Activated naive CD4-positive, alpha-beta T cell treated with anti-CD3 and anti-CD28 coated beads, Interleukin-2, amount 50 U/mL, for 24 hours (primary cell): ENCODE data around the gene SLC37A1.

Experiments used
- H3K27ac Mint-ChIP-seq: one replicate; pipeline ENCODE4 v1.8.0; 2021; ENCODE audit warnings: mild to moderate bottlenecking, mixed read lengths
- H3K27me3 Mint-ChIP-seq: one replicate; pipeline ENCODE4 v1.8.0; 2021; ENCODE audit warnings: mixed read lengths
- H3K36me3 Mint-ChIP-seq: one replicate; pipeline ENCODE4 v1.8.0; 2021; ENCODE audit warnings: mixed read lengths
- H3K4me1 Mint-ChIP-seq: one replicate; pipeline ENCODE4 v1.8.0; 2021; ENCODE audit warnings: mixed read lengths
- H3K4me3 Mint-ChIP-seq: one replicate; pipeline ENCODE4 v1.8.0; 2021; ENCODE audit warnings: mild to moderate bottlenecking, mixed read lengths
- H3K9me3 Mint-ChIP-seq: one replicate; pipeline ENCODE4 v1.8.0; 2021; ENCODE audit warnings: mixed read lengths

SLC37A1 gene

DNA sequence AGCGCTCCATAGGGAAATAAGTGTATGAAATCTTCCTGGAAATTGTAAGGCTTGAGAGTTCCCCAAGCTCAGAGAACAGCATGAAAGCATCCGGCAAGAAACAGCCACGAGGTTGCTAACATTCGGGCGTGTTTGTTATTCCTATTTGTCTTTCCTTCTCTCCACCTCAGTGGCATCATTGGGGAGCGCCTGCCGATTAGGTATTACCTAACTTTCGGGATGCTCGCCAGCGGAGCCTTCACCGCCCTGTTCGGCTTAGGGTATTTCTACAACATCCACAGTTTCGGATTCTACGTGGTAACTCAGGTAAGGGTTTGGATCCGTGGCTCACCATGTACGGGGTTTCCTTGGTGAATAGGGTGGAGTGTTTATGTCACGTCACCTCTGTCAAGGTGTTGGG lies 25.7 kb downstream of the SLC37A1 start:
- Mint-ChIP-seq H3K4me3 (no peak overlapping the region), H3K27me3 (no peaks in the 10 kb centered on the region), H3K9me3 (no peaks in the 10 kb centered on the region), H3K36me3 (peaks cover 10% of the 10 kb centered on the region), H3K27ac (no peak overlapping the region), H3K4me1 (peaks cover 7% of the 10 kb centered on the region)

DNA sequence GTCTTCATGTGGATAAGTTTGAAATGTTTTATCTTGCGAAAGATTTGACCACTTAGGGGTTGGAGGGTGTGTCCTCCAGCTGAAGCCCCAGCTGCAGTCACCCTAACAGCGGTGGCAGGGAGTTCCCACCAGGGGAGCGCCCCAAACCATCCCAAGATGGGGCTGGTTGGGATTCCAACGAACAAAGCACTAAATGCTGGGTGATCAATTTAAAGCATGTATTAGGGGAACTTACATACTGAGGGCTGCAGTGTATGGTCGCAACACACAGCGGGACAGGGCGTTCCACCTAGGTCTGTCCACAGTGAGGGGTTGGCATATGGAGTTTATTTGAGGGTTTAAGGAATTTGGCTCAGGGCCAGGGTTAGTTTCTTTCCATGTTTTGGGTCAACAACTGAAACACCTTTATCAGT lies 26.3 kb downstream of the SLC37A1 start:
- Mint-ChIP-seq H3K4me1 (peaks cover under 1% of the 10 kb centered on the region), H3K27ac (no peak overlapping the region), H3K9me3 (no peaks in the 10 kb centered on the region), H3K4me3 (no peak overlapping the region), H3K27me3 (no peaks in the 10 kb centered on the region), H3K36me3 (peaks cover 10% of the 10 kb centered on the region)

GRCh38 chr21:42540396-42540795 lies 26.7 kb downstream of the SLC37A1 start:
- no peaks in the 10 kb centered on the region for H3K27me3 Mint-ChIP-seq

DNA sequence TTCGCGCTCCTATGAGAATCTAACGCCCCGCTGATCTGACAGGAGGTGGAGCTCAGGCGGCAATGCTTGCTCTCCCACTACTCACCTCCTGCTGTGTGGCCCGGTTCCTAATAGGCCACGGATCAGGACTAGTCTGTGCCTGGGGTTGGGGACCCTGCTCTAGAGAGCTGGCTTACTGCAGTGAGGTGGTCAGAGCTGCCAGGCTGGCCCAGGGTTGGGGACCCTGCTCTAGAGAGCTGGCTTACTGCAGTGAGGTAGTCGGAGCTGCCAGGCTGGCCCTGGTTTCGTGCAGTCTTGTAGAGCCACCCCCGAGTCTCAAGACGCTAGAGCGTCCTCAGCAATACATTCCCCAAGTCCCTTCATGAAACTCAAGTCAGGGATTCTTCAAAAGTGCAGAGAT lies 27.5 kb downstream of the SLC37A1 start:
- no peaks in the 10 kb centered on the region for H3K9me3 Mint-ChIP-seq
- H3K36me3 Mint-ChIP-seq = peaks cover 10% of the 10 kb centered on the region
- H3K4me3 Mint-ChIP-seq = no peak overlapping the region
- H3K27me3 Mint-ChIP-seq = no peaks in the 10 kb centered on the region
- H3K4me1 Mint-ChIP-seq = no peaks in the 10 kb centered on the region
- no peak overlapping the region for H3K27ac Mint-ChIP-seq

More at GRCh38 chr21:42540396-42540795, 26.7 kb downstream of the SLC37A1 start:
- H3K9me3 Mint-ChIP-seq = no peaks in the 10 kb centered on the region
- no peak overlapping the region for H3K4me3 Mint-ChIP-seq
- H3K27ac Mint-ChIP-seq = no peak overlapping the region
- peaks cover 10% of the 10 kb centered on the region for H3K36me3 Mint-ChIP-seq
- no peaks in the 10 kb centered on the region for H3K4me1 Mint-ChIP-seq

GRCh38 chr21:42541618-42542017 lies 28.0 kb downstream of the SLC37A1 start:
- Mint-ChIP-seq H3K9me3 (no peaks in the 10 kb centered on the region), H3K27ac (no peak overlapping the region), H3K4me3 (no peak overlapping the region), H3K27me3 (no peaks in the 10 kb centered on the region), H3K4me1 (no peaks in the 10 kb centered on the region), H3K36me3 (peaks cover 13% of the 10 kb centered on the region)

GRCh38 chr21:42542196-42542595 lies 28.5 kb downstream of the SLC37A1 start:
- Mint-ChIP-seq H3K9me3 (no peaks in the 10 kb centered on the region), H3K4me1 (no peaks in the 10 kb centered on the region), H3K27ac (no peak overlapping the region), H3K27me3 (no peaks in the 10 kb centered on the region), H3K36me3 (peaks cover 13% of the 10 kb centered on the region), H3K4me3 (no peak overlapping the region)

GRCh38 chr21:42542596-42542995 lies 28.9 kb downstream of the SLC37A1 start:
- peaks cover 13% of the 10 kb centered on the region for H3K36me3 Mint-ChIP-seq
- H3K4me1 Mint-ChIP-seq = no peaks in the 10 kb centered on the region
- H3K27ac Mint-ChIP-seq = no peak overlapping the region
- no peaks in the 10 kb centered on the region for H3K9me3 Mint-ChIP-seq
- no peak overlapping the region for H3K4me3 Mint-ChIP-seq
- H3K27me3 Mint-ChIP-seq = no peaks in the 10 kb centered on the region

DNA sequence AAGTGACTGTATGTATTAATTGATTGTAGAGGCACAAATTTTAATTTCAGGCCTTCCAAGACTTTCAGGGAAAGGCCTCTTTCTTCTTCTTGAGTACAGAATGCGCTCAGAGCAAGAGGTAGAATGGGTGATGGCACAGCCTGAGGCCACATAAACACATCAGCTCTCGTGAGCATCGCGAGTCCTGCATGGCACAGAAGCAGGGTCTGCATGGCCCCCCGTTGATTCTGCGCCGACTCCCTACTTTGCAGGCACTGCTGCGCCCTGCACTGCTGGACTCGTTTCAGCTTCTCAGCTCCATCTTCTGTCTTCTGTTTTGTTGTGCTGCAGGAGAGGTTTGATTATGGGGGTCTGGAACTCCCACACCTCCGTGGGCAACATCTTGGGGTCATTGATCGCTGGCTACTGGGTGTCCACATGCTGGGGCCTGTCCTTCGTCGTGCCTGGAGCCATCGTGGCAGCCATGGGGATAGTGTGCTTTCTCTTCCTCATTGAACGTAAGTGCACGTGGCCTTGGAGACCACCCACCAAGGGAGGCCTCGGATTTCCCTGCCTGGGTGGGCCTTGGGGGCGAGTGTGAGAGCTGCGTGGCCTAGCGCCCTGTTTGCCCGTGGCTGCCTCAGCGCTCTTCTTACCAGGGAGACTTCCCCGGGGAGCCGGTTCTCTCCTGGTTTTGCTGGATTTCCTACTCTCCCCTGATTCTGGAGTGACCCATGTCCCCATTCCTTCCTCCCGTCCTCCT lies 29.6 kb downstream of the SLC37A1 start:
- Mint-ChIP-seq H3K27me3 (no peaks in the 10 kb centered on the region), H3K27ac (no peak overlapping the region), H3K36me3 (peaks cover 16% of the 10 kb centered on the region), H3K4me1 (no peaks in the 10 kb centered on the region), H3K9me3 (no peaks in the 10 kb centered on the region), H3K4me3 (no peak overlapping the region)

DNA sequence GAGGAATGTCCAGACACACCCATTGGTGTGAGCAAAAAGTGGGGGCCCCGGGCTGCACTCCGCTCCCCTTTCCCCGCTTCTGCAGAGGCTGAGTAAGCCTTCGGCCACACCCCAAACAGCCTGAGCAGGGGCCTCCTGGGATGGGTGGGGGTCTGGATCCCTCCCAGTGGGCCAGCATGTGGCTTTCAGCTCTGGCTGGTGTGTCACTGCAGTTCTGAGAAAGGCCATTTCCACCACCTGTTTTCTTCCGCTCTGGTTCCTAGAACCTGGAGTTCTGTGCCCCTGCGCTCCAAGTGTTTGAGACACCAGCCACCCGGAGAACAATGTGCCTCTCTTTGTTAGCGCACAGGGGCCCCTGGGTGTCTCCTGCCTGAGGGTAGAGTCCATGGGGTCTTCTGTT lies 30.9 kb downstream of the SLC37A1 start:
- H3K4me3 Mint-ChIP-seq = no peak overlapping the region
- no peaks in the 10 kb centered on the region for H3K4me1 Mint-ChIP-seq
- no peaks in the 10 kb centered on the region for H3K27me3 Mint-ChIP-seq
- H3K27ac Mint-ChIP-seq = no peak overlapping the region
- H3K9me3 Mint-ChIP-seq = no peaks in the 10 kb centered on the region
- peaks cover 20% of the 10 kb centered on the region for H3K36me3 Mint-ChIP-seq

GRCh38 chr21:42545317-42545716 lies 31.7 kb downstream of the SLC37A1 start:
- H3K9me3 Mint-ChIP-seq = no peaks in the 10 kb centered on the region
- H3K36me3 Mint-ChIP-seq = peaks cover 21% of the 10 kb centered on the region
- H3K27me3 Mint-ChIP-seq = no peaks in the 10 kb centered on the region
- H3K4me1 Mint-ChIP-seq = no peaks in the 10 kb centered on the region
- no peak overlapping the region for H3K4me3 Mint-ChIP-seq
- no peak overlapping the region for H3K27ac Mint-ChIP-seq

DNA sequence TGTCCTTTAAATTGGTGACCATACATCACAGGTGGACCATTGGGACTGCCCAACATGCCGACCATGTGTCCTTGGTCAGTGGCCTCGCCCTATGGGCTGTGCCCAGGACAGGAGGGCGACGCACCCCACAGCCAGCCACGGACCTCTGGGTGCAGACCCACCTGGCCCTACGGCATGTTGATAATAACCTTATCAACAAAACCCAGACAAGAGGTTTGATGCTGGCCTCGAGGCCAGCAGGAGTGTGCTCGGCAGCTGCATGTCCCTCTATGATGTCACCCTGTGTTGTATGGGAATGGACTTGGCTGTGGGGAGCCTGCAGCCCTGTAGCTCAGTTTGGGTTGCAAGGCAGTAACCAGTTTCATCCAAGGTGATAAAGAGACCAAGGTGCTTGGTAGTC lies 32.1 kb downstream of the SLC37A1 start:
- no peaks in the 10 kb centered on the region for H3K9me3 Mint-ChIP-seq
- no peaks in the 10 kb centered on the region for H3K27me3 Mint-ChIP-seq
- H3K27ac Mint-ChIP-seq = no peak overlapping the region
- H3K4me3 Mint-ChIP-seq = no peak overlapping the region
- peaks cover 21% of the 10 kb centered on the region for H3K36me3 Mint-ChIP-seq
- no peaks in the 10 kb centered on the region for H3K4me1 Mint-ChIP-seq

GRCh38 chr21:42546433-42546832 lies 32.8 kb downstream of the SLC37A1 start:
- Mint-ChIP-seq H3K9me3 (no peaks in the 10 kb centered on the region), H3K36me3 (peaks cover 19% of the 10 kb centered on the region), H3K4me3 (no peak overlapping the region), H3K4me1 (no peaks in the 10 kb centered on the region), H3K27ac (no peak overlapping the region), H3K27me3 (no peaks in the 10 kb centered on the region)

DNA sequence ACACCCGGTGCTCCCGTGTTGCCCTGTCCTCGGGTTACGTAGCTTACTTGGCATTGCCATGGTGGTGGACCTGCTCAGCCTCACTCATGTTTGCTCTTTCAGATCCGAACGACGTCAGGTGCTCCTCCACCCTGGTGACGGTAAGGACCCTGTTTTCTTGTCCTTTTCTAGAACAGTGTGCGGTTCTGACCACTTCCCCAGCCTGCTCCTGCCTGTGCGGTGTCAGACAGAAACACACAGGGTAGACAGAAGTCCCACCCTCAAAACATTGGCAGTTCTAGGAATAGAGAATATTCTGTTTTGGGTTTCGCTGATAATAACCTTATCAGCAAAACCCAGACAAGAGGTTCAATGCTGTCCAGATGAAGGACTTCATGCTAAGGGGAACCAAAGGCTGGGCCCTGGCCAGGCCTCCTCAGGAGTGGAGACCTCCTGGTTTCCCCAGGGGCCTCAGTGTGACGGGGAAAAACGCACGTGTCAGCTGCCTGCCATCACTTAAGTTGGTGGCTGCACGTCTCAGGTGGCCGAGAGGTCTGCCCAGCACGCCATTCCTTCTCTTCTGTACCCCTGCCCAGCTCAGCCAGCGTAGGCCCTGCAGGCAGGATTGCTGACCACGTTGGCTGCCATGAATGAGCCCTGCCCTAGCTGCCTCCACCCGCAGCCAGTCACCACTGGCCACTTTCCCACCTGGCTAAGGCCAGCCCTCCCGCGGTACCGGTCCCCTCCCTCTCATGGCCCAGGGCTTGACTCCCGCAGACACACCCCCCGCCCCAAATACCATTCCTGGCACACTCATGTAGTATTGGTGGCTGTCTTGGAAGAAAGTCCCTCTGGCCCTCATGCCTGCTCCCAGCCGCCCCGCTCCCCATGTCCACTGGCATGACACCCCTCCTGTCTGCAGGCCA lies 33.6 kb downstream of the SLC37A1 start:
- H3K4me1 Mint-ChIP-seq = no peaks in the 10 kb centered on the region
- H3K27ac Mint-ChIP-seq = no peak overlapping the region
- no peak overlapping the region for H3K4me3 Mint-ChIP-seq
- H3K9me3 Mint-ChIP-seq = no peaks in the 10 kb centered on the region
- H3K36me3 Mint-ChIP-seq = peaks cover 19% of the 10 kb centered on the region
- no peaks in the 10 kb centered on the region for H3K27me3 Mint-ChIP-seq

- H3K27me3 Mint-ChIP-seq = no peaks in the 10 kb centered on the region
- peaks cover 19% of the 10 kb centered on the region for H3K36me3 Mint-ChIP-seq
- H3K4me1 Mint-ChIP-seq = no peaks in the 10 kb centered on the region
- H3K27ac Mint-ChIP-seq = no peak overlapping the region
- H3K4me3 Mint-ChIP-seq = no peak overlapping the region
- no peaks in the 10 kb centered on the region for H3K9me3 Mint-ChIP-seq
These were observed 34.3 kb downstream of the SLC37A1 start for GRCh38 chr21:42547906-42548365.

DNA sequence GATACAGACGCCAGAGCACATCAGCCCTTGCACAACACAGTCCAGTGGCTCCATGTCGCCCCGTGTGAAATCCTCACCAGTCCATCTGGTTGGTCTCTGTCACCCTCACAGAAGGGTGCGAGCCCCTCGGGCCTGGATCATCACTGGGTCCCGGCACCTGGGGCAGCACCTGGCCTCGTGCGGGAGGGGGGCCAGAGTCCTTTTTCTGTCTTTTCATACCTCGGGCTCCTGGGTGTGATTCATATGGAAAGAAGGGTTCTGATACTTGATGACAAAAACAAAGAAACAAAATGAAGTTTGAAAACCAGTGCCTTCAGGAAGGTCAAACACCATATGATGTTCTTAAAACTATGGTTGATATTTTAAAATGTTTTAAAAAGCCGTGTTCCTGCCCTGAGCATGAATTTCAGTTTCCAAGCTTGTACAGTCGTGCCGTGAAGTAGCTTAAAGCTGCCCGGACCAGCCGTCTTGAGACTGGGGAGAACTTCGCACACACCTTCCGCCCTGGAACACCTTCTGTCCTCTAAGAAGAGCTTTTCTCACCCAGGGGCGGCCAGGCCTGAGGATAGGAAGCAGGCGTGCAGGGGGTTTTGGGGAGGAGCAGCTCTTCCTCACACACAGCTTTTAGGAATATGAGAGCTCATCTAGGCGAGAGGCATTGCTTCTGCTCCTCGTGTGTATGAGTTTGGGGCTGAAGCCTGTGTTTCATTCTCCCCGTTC lies 35.2 kb downstream of the SLC37A1 start:
- H3K4me1 Mint-ChIP-seq = no peaks in the 10 kb centered on the region
- no peak overlapping the region for H3K27ac Mint-ChIP-seq
- H3K9me3 Mint-ChIP-seq = no peaks in the 10 kb centered on the region
- no peaks in the 10 kb centered on the region for H3K27me3 Mint-ChIP-seq
- peaks cover 17% of the 10 kb centered on the region for H3K36me3 Mint-ChIP-seq
- no peak overlapping the region for H3K4me3 Mint-ChIP-seq
